HT1080 (cell line): Measurements from ENCODE around the gene COPE. TPM values are rescaled to one million over a fixed set of nuclear protein-coding genes. Genes with fewer than 3 reads are reported as not detected.
"Not testable (repeated sequence)": the region's sequence is repeated elsewhere in the genome, so short reads cannot be mapped to it uniquely, and the experiment has no call there.

Experiments used
- DNase-seq: peaks from one replicate; pipeline ENCODE4 v3.0.0-alpha.2; 2015; ENCODE audit warnings: low read depth
- total RNA-seq: library from RNA; depleted of rRNA; stranded (reverse); fragments of >200 nt; shearing (Covaris generic); gene quantifications from 2 replicates; pipeline ENCODE4 v1.2.3, GENCODE V29; 2014

The COPE gene
- total RNA-seq, 1 experiment from 2014 or later, result 410 TPM

GRCh38 chr19:18908917-18909619, 10.1 kb downstream of the COPE start:
- no peak for DNase-seq

GRCh38 chr19:18906605-18907519, 12.3 kb downstream of the COPE start:
- DNase-seq, result no peak

GRCh38 chr19:18905513-18906236, 13.5 kb downstream of the COPE start:
- DNase-seq, result no peak

GRCh38 chr19:18905058-18905456, 14.1 kb downstream of the COPE start:
- DNase-seq, result no peak

- no peak for DNase-seq
Measured at GRCh38 chr19:18904334-18905057, 14.7 kb downstream of the COPE start.

GRCh38 chr19:18903156-18904037, 15.8 kb downstream of the COPE start:
- no peak for DNase-seq

- not testable (repeated sequence) for DNase-seq
Measured at GRCh38 chr19:18902519-18902918, 16.7 kb downstream of the COPE start.

GRCh38 chr19:18901491-18901890, 17.7 kb downstream of the COPE start:
- DNase-seq, result no peak

GRCh38 chr19:18900700-18901481, 18.3 kb downstream of the COPE start:
- DNase-seq, result no peak

GRCh38 chr19:18899624-18900560, 19.3 kb downstream of the COPE start:
- no peak for DNase-seq

- no peak for DNase-seq
Measured at GRCh38 chr19:18898607-18899408, 20.4 kb downstream of the COPE start.

- DNase-seq, result no peak
Measured at GRCh38 chr19:18898081-18898606, 21.0 kb downstream of the COPE start.

GRCh38 chr19:18897094-18898029, 21.8 kb downstream of the COPE start:
- no peak for DNase-seq

- no peak for DNase-seq
Measured at GRCh38 chr19:18896421-18896841, 22.8 kb downstream of the COPE start.

GRCh38 chr19:18895824-18896341, 23.3 kb downstream of the COPE start, which contains the start of gene CERS1:
CERS1 (minus strand) TSS chr19:18896158; CDS start chr19:18896072, 86 bp downstream.
- DNase-seq, result no peak
